Fibroblast of lung (primary cell): Measurements from ENCODE around the gene ANKRD13A. TPM values are rescaled to one million over a fixed set of nuclear protein-coding genes. Genes with fewer than 3 reads are reported as not detected.
"Not testable (repeated sequence)": the region's sequence is repeated elsewhere in the genome, so short reads cannot be mapped to it uniquely, and the experiment has no call there.

ENCODE experiments used
- DNase-seq, 2 donors: peaks; one replicate each; pipeline versions ENCODE4 v3.0.0 to v3.0.0-alpha.2; 2010; ENCODE audit warnings: low read depth in 2 of 2
- H2AFZ ChIP-seq: 2 replicates; pipeline ENCODE4 v1.5.1; 2012; ENCODE audit warnings: low read length, control low read depth, inconsistent platforms
- H3K27ac ChIP-seq: 2 replicates; pipeline ENCODE4 v1.5.1; 2011; ENCODE audit warnings: low read length, control low read depth; ENCODE audit not compliant: insufficient read depth
- H3K27me3 ChIP-seq: 2 replicates; pipeline ENCODE4 v1.5.1; 2011; ENCODE audit warnings: mild to moderate bottlenecking, low read length; ENCODE audit not compliant: control insufficient read depth, insufficient read depth
- H3K36me3 ChIP-seq: 2 replicates; pipeline ENCODE4 v1.5.1; 2011; ENCODE audit warnings: low read length; ENCODE audit not compliant: control insufficient read depth, insufficient read depth
- H3K4me1 ChIP-seq: 2 replicates; pipeline ENCODE4 v1.5.1; 2011; ENCODE audit warnings: low read length; ENCODE audit not compliant: control insufficient read depth, insufficient read depth; ENCODE audit errors: extremely low read depth
- H3K4me2 ChIP-seq: 2 replicates; pipeline ENCODE4 v1.5.1; 2011; ENCODE audit warnings: low read length, control low read depth; ENCODE audit not compliant: insufficient read depth; ENCODE audit errors: extremely low read depth
- H3K4me3 ChIP-seq, 4 experiments: fragments of 200-600 bp in 1 of 4; sonication (generic) in 1 of 4; replicated peaks in 1 of 4; 2 replicates each; pipeline ENCODE4 v1.5.1; 2011 to 2016; ENCODE audit warnings: low read length in 4 of 4, low read depth in 3 of 4, mild to moderate bottlenecking in 3 of 4, control low read depth in 2 of 4, inconsistent platforms in 1 of 4, mixed read lengths in 1 of 4; ENCODE audit not compliant: insufficient read depth in 1 of 4; ENCODE audit errors: control extremely low read depth in 1 of 4
- H3K79me2 ChIP-seq: 2 replicates; pipeline ENCODE4 v1.5.1; 2012; ENCODE audit warnings: mild to moderate bottlenecking, low read length, inconsistent platforms; ENCODE audit not compliant: control insufficient read depth, insufficient read depth
- H3K9ac ChIP-seq: 2 replicates; pipeline ENCODE4 v1.5.1; 2011; ENCODE audit warnings: mild to moderate bottlenecking, low read length, control low read depth; ENCODE audit not compliant: insufficient read depth
- H3K9me3 ChIP-seq: 2 replicates; pipeline ENCODE4 v1.5.1; 2012; ENCODE audit warnings: low read depth, low read length; ENCODE audit not compliant: control insufficient read depth, insufficient read depth
- H4K20me1 ChIP-seq: 2 replicates; pipeline ENCODE4 v1.5.1; 2011; ENCODE audit warnings: low read length; ENCODE audit not compliant: control insufficient read depth, insufficient read depth; ENCODE audit errors: extremely low read depth
- EZH2 ChIP-seq: IDR thresholded peaks from 2 replicates; pipeline ENCODE4 v1.5.1; 2012; ENCODE audit warnings: low read length, control low read depth, mild to moderate bottlenecking; ENCODE audit errors: missing control alignments
- polyA plus RNA-seq, 2 donors: library from polyadenylated mRNA; depleted of rRNA in 1 of 2; stranded (reverse) in 1 of 2; unstranded in 1 of 2; fragments of >200 nt; gene quantifications; 2 replicates each; pipeline ENCODE4 v1.2.1, GENCODE V29; 2011 to 2012; ENCODE audit warnings: missing spikeins in 1 of 2
- total RNA-seq: library from RNA; depleted of rRNA; stranded (reverse); fragments of >200 nt; gene quantifications from 2 replicates; pipeline ENCODE4 v1.2.1, GENCODE V29; 2014
- TF ChIP-seq, protein P1 (sequence below), 2 donors: IDR thresholded peaks in 1 of 2; conservative IDR thresholded peaks in 1 of 2; 1 replicate in 1 of 2; 2 replicates in 1 of 2; pipeline ENCODE4 v1.5.1; 2011 to 2012; ENCODE audit warnings: low read length in 2 of 2, control low read depth in 1 of 2, inconsistent platforms in 1 of 2, low read depth in 1 of 2, mild to moderate bottlenecking in 1 of 2

Gene ANKRD13A
- total and polyA plus RNA-seq, 2 donors (not counting 1 experiment from before 2014, with no cell fraction given): 168 to 340 TPM

DNA sequence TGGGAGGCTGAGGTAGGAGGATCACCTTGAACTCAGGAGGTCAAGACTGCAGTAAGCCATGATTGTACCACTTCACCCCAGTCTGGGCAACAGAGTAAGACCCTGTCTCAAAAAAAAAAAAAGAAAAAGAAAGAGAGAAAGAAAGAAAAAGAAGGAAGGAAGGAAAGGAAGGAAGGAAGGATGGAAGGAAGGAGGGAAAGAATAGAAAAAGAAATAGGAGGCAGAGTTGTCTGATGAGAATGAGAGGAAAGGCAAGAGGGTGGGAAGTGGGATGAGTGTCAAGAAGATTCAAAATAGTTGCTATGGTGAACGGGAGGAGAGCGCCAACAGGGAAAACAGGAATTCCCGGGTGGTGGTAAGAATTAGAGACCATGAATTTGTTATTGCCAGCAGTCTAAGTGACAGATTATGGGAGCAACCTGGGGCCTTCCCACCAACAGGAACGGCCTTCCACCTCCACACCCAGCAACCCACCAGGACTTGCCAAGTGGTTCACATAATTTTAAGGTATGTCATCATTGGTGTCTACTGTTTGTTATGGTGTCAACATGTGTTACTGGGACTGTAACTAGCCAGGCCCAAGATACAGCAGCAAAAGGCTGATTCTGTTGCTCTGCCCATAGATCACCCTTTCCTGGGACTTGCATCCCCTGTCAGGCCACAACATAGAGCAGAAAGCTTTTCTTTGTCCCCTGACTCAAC is 85.2 kb downstream of the ANKRD13A start:
- H3K79me2 ChIP-seq: no peaks in the 10 kb centered on the region
- H3K27me3 ChIP-seq: peaks cover 6% of the 10 kb centered on the region
- DNase-seq: peak in 1 of 2 donors; percentile 38
- H3K9ac ChIP-seq: no peak overlapping the region
- H3K36me3 ChIP-seq: no peaks in the 10 kb centered on the region
- H2AFZ ChIP-seq: no peak overlapping the region
- H3K9me3 ChIP-seq: no peaks in the 10 kb centered on the region
- no peaks in the 10 kb centered on the region for H4K20me1 ChIP-seq
- no peak overlapping the region for H3K4me2 ChIP-seq
- H3K27ac ChIP-seq: no peak overlapping the region
- H3K4me3 ChIP-seq: no peak overlapping the region
- H3K4me1 ChIP-seq: no peaks in the 10 kb centered on the region
- no peak for TF ChIP-seq EZH2
- TF ChIP-seq, protein P1, sequence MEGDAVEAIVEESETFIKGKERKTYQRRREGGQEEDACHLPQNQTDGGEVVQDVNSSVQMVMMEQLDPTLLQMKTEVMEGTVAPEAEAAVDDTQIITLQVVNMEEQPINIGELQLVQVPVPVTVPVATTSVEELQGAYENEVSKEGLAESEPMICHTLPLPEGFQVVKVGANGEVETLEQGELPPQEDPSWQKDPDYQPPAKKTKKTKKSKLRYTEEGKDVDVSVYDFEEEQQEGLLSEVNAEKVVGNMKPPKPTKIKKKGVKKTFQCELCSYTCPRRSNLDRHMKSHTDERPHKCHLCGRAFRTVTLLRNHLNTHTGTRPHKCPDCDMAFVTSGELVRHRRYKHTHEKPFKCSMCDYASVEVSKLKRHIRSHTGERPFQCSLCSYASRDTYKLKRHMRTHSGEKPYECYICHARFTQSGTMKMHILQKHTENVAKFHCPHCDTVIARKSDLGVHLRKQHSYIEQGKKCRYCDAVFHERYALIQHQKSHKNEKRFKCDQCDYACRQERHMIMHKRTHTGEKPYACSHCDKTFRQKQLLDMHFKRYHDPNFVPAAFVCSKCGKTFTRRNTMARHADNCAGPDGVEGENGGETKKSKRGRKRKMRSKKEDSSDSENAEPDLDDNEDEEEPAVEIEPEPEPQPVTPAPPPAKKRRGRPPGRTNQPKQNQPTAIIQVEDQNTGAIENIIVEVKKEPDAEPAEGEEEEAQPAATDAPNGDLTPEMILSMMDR (conservative IDR thresholded peaks at IDR 0.05 in 1 of 2, IDR thresholded peaks at IDR 0.05 in 1 of 2; ENCODE audit: low read depth in 1 of 2, low read length in 2 of 2): no peak

- not testable (repeated sequence) for H3K9ac ChIP-seq, H3K36me3 ChIP-seq, H3K4me1 ChIP-seq, H4K20me1 ChIP-seq, H3K79me2 ChIP-seq, H3K27me3 ChIP-seq, H3K4me3 ChIP-seq, H3K27ac ChIP-seq, H2AFZ ChIP-seq, H3K9me3 ChIP-seq, H3K4me2 ChIP-seq, DNase-seq
Measured at GRCh38 chr12:110088216-110088615, 89.0 kb downstream of the ANKRD13A start.

GRCh38 chr12:110088936-110089335 is 89.7 kb downstream of the ANKRD13A start:
- Histone ChIP-seq H3K9me3 (no peaks in the 10 kb centered on the region), H3K4me3 (no peak overlapping the region), H2AFZ (no peak overlapping the region), H3K36me3 (no peaks in the 10 kb centered on the region), H3K27ac (no peak overlapping the region), H3K79me2 (no peaks in the 10 kb centered on the region), H3K4me2 (no peak overlapping the region), H3K9ac (no peak overlapping the region), H3K27me3 (peaks cover 9% of the 10 kb centered on the region), H4K20me1 (no peaks in the 10 kb centered on the region), H3K4me1 (no peaks in the 10 kb centered on the region)
- TF ChIP-seq, protein P1 (conservative IDR thresholded peaks at IDR 0.05 in 1 of 2, IDR thresholded peaks at IDR 0.05 in 1 of 2; ENCODE audit: low read depth in 1 of 2, low read length in 2 of 2): no peak
- no peak for TF ChIP-seq EZH2
- no peak for DNase-seq

Other genes starting within 250 kb of the ANKRD13A start
- gene TRPV4, start 166.0 kb upstream of the ANKRD13A start, total RNA-seq: 0.51 and 0.66 TPM in 2 replicates
- 0.83 and 1.5 TPM in 2 replicates for gene TRPV4, start 166.0 kb upstream of the ANKRD13A start, polyA plus RNA-seq
- 37.8 and 51.2 TPM in 2 replicates for gene GLTP, start 118.9 kb upstream of the ANKRD13A start, total RNA-seq
- 67.9 and 76.5 TPM in 2 replicates for gene GLTP, start 118.9 kb upstream of the ANKRD13A start, polyA plus RNA-seq
- gene TCHP, start 99.2 kb upstream of the ANKRD13A start, total RNA-seq: 9.2 and 9.4 TPM in 2 replicates
- gene TCHP, start 99.2 kb upstream of the ANKRD13A start, polyA plus RNA-seq: 10.3 and 14.0 TPM in 2 replicates
- gene GIT2, start 3.1 kb upstream of the ANKRD13A start, total RNA-seq: 30.3 and 47.9 TPM in 2 replicates
- 53.5 and 54.3 TPM in 2 replicates for gene GIT2, start 3.1 kb upstream of the ANKRD13A start, polyA plus RNA-seq
- 17.2 and 20.8 TPM in 2 replicates for gene C12orf76, start 49.1 kb downstream of the ANKRD13A start, total RNA-seq
- gene C12orf76, start 49.1 kb downstream of the ANKRD13A start, polyA plus RNA-seq: 5.5 and 8.5 TPM in 2 replicates
- gene IFT81, start 124.9 kb downstream of the ANKRD13A start, total RNA-seq: 23.6 and 33.1 TPM in 2 replicates
- gene IFT81, start 124.9 kb downstream of the ANKRD13A start, polyA plus RNA-seq: 13.1 and 17.7 TPM in 2 replicates